Kidney (tissue), 14 donors: ENCODE results near the gene MEN1. TPM values are rescaled to one million over a fixed set of nuclear protein-coding genes. Genes with fewer than 3 reads are reported as not detected.
A peak's percentile ranks its signal among the peaks of the same experiment; 100 is the strongest.

ENCODE experiments used
- DNase-seq, 5 donors: peaks; one replicate each; pipeline ENCODE4 v3.0.0-alpha.2; 2013 to 2020
- FAIRE-seq: peaks from 2 replicates; lab custom pipeline; 2012; peaks lifted over from hg19 to GRCh38; lab: Jason Lieb, UNC
- H3K27ac ChIP-seq, 2 donors: one replicate each; pipeline ENCODE4 v1.7.0; 2013; ENCODE audit warnings: low read depth in 2 of 2, low read length in 2 of 2, inconsistent platforms in 1 of 2
- H3K27me3 ChIP-seq: one replicate; pipeline ENCODE4 v1.7.1; 2013; ENCODE audit warnings: low read length, inconsistent platforms; ENCODE audit not compliant: control insufficient read depth, insufficient read depth
- H3K36me3 ChIP-seq, 3 donors: one replicate each; pipeline versions ENCODE4 v1.7.0 to v1.7.1; 2013; ENCODE audit warnings: low read length in 3 of 3, control low read depth in 1 of 3, inconsistent platforms in 1 of 3; ENCODE audit not compliant: insufficient read depth in 3 of 3, control insufficient read depth in 2 of 3
- H3K4me1 ChIP-seq, 3 donors: one replicate each; pipeline versions ENCODE4 v1.7.0 to v1.7.1; 2013; ENCODE audit warnings: low read length in 3 of 3, inconsistent platforms in 1 of 3, low read depth in 1 of 3; ENCODE audit not compliant: control insufficient read depth in 2 of 3, insufficient read depth in 2 of 3
- H3K4me3 ChIP-seq, 3 donors: one replicate each; pipeline versions ENCODE4 v1.7.0 to v1.8.1; 2013; ENCODE audit warnings: low read length in 3 of 3, control low read depth in 1 of 3, inconsistent platforms in 1 of 3
- H3K9ac ChIP-seq, 3 donors: one replicate each; pipeline versions ENCODE4 v1.7.0 to v1.7.1; 2013; ENCODE audit warnings: low read length in 3 of 3, control low read depth in 1 of 3, inconsistent platforms in 1 of 3
- H3K9me3 ChIP-seq, 3 donors: one replicate each; pipeline versions ENCODE4 v1.7.0 to v1.7.1; 2013; ENCODE audit warnings: low read length in 3 of 3, control low read depth in 1 of 3, inconsistent platforms in 1 of 3; ENCODE audit not compliant: control insufficient read depth in 2 of 3, insufficient read depth in 1 of 3
- intact Hi-C: fragments of 100-400 bp; cut with DNase I; formaldehyde crosslinking; loops from one replicate; pipeline ENCODE4 v1.11.1; 2022
- polyA plus RNA-seq: library from polyadenylated mRNA; stranded (reverse); fragments of 350-450 nt; fragmentation: Illumina TruSeq; extraction: RNeasy Lipid Tissue Mini Kit (QIAGEN cat#74804); gene quantifications from one replicate; pipeline ENCODE4 v1.2.3, GENCODE V29; 2014; ENCODE audit warnings: low read depth, low replicate concordance; ENCODE audit not compliant: insufficient read depth
- total RNA-seq: library from RNA; stranded (reverse); fragmentation: NEBNext Ultra II Directional; extraction: Animal tissue kit (Norgen Biotek cat#: 25700); gene quantifications from one replicate; pipeline ENCODE4 v1.2.1, GENCODE V29; 2021
- TF ChIP-seq, protein P1 (sequence below): IDR thresholded peaks from 3 replicates; pipeline ENCODE4 v1.5.1; 2012; ENCODE audit warnings: mild to moderate bottlenecking, moderate library complexity, borderline replicate concordance; ENCODE audit not compliant: insufficient read depth; ENCODE audit errors: extremely low read depth
- donor health status: control.
- donor health status: control.
- donor health status: control.
- donor health status: control.
- donor health status: control.
- donor health status: DM: yes; HTN: yes; CAD: no.
- donor health status: Normal renal cell carcinoma (clear cell type).

Gene MEN1
- total and polyA plus RNA-seq, 2 donors from 2014 or later = 20.9 to 24.0 TPM

DNA sequence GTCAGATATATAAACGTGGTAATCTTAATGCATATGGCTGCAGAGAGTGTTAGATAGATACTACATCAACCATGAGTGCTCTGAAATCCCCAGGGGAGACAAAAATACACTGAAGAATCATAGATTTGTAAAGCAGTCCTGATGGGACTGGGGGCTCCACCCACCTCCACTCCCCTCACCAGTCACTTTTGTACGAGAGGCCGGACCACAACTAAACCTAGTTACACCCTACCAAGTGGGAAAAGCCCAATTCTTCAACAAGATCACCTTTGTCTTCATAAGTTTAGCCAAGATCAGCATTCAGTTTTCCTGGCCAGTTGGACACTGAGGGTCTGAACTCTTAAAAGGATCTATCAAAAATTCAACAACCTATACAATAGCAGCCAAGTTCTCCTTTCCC is 33.5 kb downstream of the MEN1 start:
- H3K27me3 ChIP-seq = no peaks in the 10 kb centered on the region
- FAIRE-seq = no peak
- H3K4me3 ChIP-seq = peak overlapping the region; percentile 88 to 99 (median 96)
- H3K36me3 ChIP-seq = peaks cover 28 to 47% (median 42%) of the 10 kb centered on the region in 3 donors
- H3K9ac ChIP-seq = peak overlapping the region; percentile 74 to 93 (median 88)
- H3K4me1 ChIP-seq = peaks cover 6 to 27% (median 14%) of the 10 kb centered on the region in 3 donors
- DNase-seq = peak in 2 of 5 donors; percentile 22
- no peaks in the 10 kb centered on the region for H3K9me3 ChIP-seq
- TF ChIP-seq, protein P1, sequence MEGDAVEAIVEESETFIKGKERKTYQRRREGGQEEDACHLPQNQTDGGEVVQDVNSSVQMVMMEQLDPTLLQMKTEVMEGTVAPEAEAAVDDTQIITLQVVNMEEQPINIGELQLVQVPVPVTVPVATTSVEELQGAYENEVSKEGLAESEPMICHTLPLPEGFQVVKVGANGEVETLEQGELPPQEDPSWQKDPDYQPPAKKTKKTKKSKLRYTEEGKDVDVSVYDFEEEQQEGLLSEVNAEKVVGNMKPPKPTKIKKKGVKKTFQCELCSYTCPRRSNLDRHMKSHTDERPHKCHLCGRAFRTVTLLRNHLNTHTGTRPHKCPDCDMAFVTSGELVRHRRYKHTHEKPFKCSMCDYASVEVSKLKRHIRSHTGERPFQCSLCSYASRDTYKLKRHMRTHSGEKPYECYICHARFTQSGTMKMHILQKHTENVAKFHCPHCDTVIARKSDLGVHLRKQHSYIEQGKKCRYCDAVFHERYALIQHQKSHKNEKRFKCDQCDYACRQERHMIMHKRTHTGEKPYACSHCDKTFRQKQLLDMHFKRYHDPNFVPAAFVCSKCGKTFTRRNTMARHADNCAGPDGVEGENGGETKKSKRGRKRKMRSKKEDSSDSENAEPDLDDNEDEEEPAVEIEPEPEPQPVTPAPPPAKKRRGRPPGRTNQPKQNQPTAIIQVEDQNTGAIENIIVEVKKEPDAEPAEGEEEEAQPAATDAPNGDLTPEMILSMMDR = no peak
- H3K27ac ChIP-seq = peak overlapping the region in 1 of 2 donors; percentile 59
- intact Hi-C loops = no loop called here

- H3K27me3 ChIP-seq = no peaks in the 10 kb centered on the region
- DNase-seq = no peak
- H3K4me3 ChIP-seq = peak overlapping the region in 2 of 3 donors; percentile 88 to 99
- peaks cover 6 to 27% (median 14%) of the 10 kb centered on the region in 3 donors for H3K4me1 ChIP-seq
- intact Hi-C loops = no loop called here
- H3K27ac ChIP-seq = no peak overlapping the region
- peak overlapping the region in 1 of 3 donors; percentile 88 for H3K9ac ChIP-seq
- TF ChIP-seq, protein P1 = no peak
- H3K9me3 ChIP-seq = no peaks in the 10 kb centered on the region
- no peak for FAIRE-seq
- H3K36me3 ChIP-seq = peaks cover 28 to 51% (median 45%) of the 10 kb centered on the region in 3 donors
Observed at GRCh38 chr11:64776425-64776824, 33.9 kb downstream of the MEN1 start.

- intact Hi-C loops = no loop called here
- TF ChIP-seq, protein P1 = no peak
- DNase-seq (peak in 1 of 5 donors; percentile 13), FAIRE-seq (no peak)
- Histone ChIP-seq H3K9ac (no peak overlapping the region), H3K27ac (no peak overlapping the region), H3K4me1 (peaks cover 6 to 27% (median 14%) of the 10 kb centered on the region in 3 donors), H3K4me3 (no peak overlapping the region), H3K27me3 (no peaks in the 10 kb centered on the region), H3K36me3 (peaks cover 44 to 74% (median 66%) of the 10 kb centered on the region in 3 donors), H3K9me3 (no peaks in the 10 kb centered on the region)
Observed at GRCh38 chr11:64774144-64774543, 36.2 kb downstream of the MEN1 start.
